ENCODE measurements around the gene RIOX2.

RIOX2 gene

DNA sequence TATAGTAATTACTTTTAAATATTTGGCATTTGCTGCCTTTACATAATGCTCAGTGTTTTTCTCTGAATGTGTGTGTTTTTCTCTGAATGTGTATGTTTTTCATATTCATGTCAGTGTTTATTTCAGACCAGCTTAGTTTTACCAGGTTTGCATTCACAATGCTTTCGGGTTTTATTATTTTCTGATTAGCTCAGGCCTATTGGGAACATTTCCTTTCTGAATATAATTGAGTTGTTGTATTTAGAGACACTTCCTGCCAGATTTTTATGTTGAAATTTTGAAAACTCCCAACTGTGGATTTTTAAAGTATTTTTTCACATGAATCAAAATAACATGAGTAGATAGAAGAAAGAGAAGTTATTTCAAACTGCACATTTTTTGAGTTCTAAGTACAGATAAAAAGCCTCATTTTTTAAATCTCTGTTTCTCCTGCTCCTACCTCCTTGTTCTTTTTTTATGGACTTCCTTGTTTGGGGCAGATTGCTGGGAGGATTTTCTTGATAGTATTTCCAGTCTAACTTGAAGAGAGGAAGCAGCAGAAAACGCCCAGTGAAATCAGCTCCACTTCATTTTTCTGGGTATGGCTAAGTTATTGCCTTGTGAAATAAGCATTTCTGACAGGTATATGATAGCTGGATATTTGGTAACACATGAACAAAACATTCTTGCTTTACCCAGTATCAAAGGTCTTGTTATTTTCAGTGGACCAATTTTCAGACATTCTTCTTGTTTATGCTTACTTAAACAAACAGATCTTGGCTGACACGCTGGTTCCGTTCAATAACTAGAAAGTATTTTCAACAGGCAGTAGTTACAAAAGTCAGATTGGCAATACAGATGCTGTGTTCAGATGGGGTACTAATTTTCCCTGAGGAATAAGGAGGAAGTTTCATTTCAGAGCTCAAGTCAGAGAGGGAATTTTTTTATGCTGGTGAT lies 70.7 kb downstream of the RIOX2 start:
- DNase-seq = no peak

DNA sequence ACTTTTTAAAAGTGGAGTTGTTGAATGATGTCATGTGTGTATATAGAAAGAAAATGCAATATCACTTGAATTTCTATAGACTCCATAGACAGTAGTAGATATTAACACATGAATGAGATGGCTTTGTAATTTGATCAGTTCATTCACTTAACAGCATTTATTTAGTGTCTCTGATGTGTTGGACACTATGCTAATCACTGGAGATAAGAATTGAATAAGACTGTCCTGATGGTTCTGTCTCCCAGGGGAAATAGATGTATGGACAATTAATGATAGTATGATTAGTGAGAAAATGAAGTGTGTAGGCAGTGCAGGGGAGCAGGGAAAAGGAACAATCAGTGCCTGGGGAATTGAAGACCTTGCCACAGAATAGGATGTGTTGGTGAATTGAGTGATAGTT lies 72.9 kb downstream of the RIOX2 start:
- no peak for DNase-seq

DNA sequence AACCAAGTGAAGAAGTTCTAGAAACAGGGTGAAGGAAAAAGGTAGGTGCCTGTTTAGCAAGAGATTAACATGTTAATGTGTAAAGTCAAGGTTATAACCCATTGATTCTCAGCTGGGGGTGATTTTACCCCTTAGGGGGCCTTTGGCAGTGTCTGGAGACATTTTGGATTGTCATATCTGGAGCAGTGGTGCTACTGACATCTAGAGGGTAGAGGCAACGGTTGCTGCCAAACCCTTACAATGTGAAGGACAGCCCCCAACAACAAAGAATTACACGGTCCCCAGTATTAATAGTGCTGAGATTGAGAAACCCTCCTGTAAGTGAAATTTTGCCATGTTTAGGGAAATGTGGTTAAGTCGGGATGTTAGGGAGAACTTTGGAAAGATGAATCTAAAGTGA lies 75.7 kb downstream of the RIOX2 start:
- no peak for DNase-seq

DNA sequence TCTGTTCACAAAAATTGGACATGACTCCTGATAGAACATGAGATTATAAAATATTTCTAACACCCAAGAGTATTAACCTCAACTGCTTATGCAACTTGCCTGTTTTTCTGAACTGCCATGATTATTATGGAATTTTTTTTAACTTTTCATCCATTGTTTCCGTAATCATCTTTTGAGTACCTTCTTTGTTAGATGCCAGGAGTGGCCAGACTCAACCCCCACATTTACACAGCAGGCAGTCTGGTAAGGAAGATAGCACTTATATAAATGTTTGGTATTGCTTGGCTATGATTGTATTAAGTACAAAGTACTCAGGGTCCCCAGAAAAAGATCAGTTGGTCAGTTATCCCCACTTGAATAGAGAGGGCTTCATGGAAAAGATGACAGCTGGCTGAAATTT lies 76.1 kb downstream of the RIOX2 start:
- DNase-seq = no peak

DNA sequence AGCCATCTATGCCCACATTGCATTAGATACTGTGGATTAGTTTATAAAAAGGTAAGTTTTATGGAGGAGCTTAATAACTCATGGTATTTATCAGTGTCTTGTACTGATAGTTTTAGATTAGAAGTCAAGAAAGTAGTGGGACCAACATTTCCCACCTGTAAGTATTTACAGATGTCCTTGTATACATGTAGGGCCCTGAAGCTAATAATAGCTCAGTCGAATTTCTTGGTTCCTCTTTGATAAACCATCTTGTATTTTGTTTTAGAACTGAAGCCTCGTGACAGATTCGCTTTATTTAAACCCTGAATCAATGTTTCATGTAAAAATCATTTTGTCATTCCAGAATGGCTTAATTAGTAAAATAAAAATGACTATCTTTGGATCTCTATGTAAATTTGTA lies 77.0 kb downstream of the RIOX2 start:
- no peak for DNase-seq

DNA sequence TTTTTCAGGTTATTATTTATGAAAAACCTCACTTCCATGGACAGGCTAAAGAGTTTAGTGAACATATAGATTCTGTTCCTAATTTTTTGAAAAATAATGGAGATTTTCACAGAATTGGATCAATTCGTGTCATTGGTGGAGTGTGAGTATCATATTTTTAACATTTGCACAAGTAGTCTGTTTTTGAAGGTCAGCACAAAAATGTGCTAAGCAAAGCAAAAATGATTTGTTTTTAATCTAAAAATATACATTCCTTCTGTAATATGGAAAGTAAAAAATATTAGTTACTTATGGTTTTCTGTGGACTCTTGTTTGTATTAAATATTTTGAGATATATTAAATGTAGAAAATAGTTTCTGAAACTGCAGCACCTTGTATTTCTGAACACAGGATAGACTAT lies 79.4 kb downstream of the RIOX2 start:
- DNase-seq = no peak

Measured in activated effector memory CD4-positive, alpha-beta T cell treated with anti-CD3 and anti-CD28 coated beads, Interleukin-2, amount 50 U/mL, for 16 hours (primary cell).